HUES48 (cell line): ENCODE measurements around the gene HTR4.

Experiments used
- H3K27ac ChIP-seq: one replicate; pipeline ENCODE4 v1.7.0; 2013; ENCODE audit warnings: low read depth, low read length, inconsistent platforms
- H3K27me3 ChIP-seq: 2 replicates; pipeline ENCODE4 v1.6.1; 2013; ENCODE audit warnings: mild to moderate bottlenecking, low read length; ENCODE audit not compliant: control insufficient read depth, insufficient read depth
- H3K36me3 ChIP-seq: 2 replicates; pipeline ENCODE4 v1.6.1; 2013; ENCODE audit warnings: low read length; ENCODE audit not compliant: control insufficient read depth, insufficient read depth
- H3K4me1 ChIP-seq: 2 replicates; pipeline ENCODE4 v1.6.1; 2013; ENCODE audit warnings: mild to moderate bottlenecking, low read length; ENCODE audit not compliant: control insufficient read depth, insufficient read depth
- H3K4me3 ChIP-seq: 2 replicates; pipeline ENCODE4 v1.5.1; 2013; ENCODE audit warnings: mild to moderate bottlenecking, low read depth, low read length
- H3K9ac ChIP-seq: 2 replicates; pipeline ENCODE4 v1.6.1; 2013; ENCODE audit warnings: mild to moderate bottlenecking, low read depth, low read length, moderate library complexity
- H3K9me3 ChIP-seq: 2 replicates; pipeline ENCODE4 v1.6.1; 2013; ENCODE audit warnings: low read length; ENCODE audit not compliant: control insufficient read depth, insufficient read depth

The HTR4 gene

GRCh38 chr5:148497757-148498156 is 156.6 kb downstream of the HTR4 start:
- Histone ChIP-seq H3K27me3 (no peaks in the 10 kb centered on the region), H3K27ac (no peak overlapping the region), H3K9me3 (no peaks in the 10 kb centered on the region), H3K4me3 (no peak overlapping the region), H3K36me3 (no peaks in the 10 kb centered on the region), H3K9ac (no peak overlapping the region), H3K4me1 (no peaks in the 10 kb centered on the region)

GRCh38 chr5:148492351-148492750 is 162.0 kb downstream of the HTR4 start:
- H3K9ac ChIP-seq: no peak overlapping the region
- H3K27me3 ChIP-seq: peaks cover 33% of the 10 kb centered on the region
- no peaks in the 10 kb centered on the region for H3K9me3 ChIP-seq
- no peak overlapping the region for H3K27ac ChIP-seq
- no peak overlapping the region for H3K4me3 ChIP-seq
- no peaks in the 10 kb centered on the region for H3K4me1 ChIP-seq
- H3K36me3 ChIP-seq: no peaks in the 10 kb centered on the region

DNA sequence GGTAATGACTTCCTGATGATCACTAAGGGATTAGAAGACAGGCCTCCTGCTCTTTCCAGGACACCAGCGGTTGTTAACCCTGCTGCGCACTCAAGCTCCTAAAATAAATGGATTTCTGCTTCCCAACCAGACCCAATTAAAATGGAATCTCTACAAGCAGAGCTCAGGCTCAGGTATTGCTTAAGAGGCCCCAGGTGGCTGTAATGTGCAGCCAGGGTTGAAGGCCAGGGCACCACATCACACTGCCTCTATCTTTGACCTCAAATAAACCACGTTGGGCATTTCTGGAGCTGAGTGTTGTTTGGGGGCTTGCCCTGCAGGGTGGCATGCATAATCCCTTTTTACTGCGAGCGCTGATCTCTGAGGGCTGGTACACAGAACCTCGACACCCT is 162.5 kb downstream of the HTR4 start:
- Histone ChIP-seq H3K36me3 (no peaks in the 10 kb centered on the region), H3K9me3 (no peaks in the 10 kb centered on the region), H3K27me3 (peaks cover 39% of the 10 kb centered on the region), H3K4me3 (no peak overlapping the region), H3K9ac (no peak overlapping the region), H3K4me1 (no peaks in the 10 kb centered on the region), H3K27ac (no peak overlapping the region)

- Histone ChIP-seq H3K9ac (no peak overlapping the region), H3K36me3 (no peaks in the 10 kb centered on the region), H3K4me1 (no peaks in the 10 kb centered on the region), H3K4me3 (no peak overlapping the region), H3K27me3 (peaks cover 44% of the 10 kb centered on the region), H3K9me3 (no peaks in the 10 kb centered on the region), H3K27ac (no peak overlapping the region)
Measured at GRCh38 chr5:148491015-148491792, 163.1 kb downstream of the HTR4 start.

GRCh38 chr5:148488757-148489156 is 165.6 kb downstream of the HTR4 start:
- H3K4me3 ChIP-seq: no peak overlapping the region
- H3K9ac ChIP-seq: no peak overlapping the region
- no peaks in the 10 kb centered on the region for H3K4me1 ChIP-seq
- no peaks in the 10 kb centered on the region for H3K9me3 ChIP-seq
- no peak overlapping the region for H3K27ac ChIP-seq
- no peaks in the 10 kb centered on the region for H3K36me3 ChIP-seq
- peaks cover 56% of the 10 kb centered on the region for H3K27me3 ChIP-seq

DNA sequence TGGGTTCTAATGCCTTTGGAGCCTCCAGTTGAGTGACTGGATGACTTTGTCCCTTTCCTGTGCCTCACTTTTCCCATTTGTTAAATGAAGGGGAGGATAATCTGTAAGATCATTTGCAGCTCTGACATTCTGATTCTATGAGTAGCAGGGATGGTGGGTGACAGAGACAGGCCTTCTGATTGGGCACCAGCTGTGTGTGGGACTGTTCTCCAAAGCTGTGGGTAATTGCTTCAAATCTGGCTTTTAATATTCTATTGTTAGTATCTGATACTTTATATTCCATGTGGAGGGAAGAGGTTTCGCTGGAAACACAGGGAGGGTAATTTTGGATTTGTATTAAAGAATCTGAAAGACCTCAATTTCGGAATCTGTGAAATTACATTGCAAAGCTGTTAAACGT is 167.9 kb downstream of the HTR4 start:
- no peaks in the 10 kb centered on the region for H3K4me1 ChIP-seq
- H3K36me3 ChIP-seq: no peaks in the 10 kb centered on the region
- H3K9me3 ChIP-seq: no peaks in the 10 kb centered on the region
- H3K27me3 ChIP-seq: peaks cover 56% of the 10 kb centered on the region
- H3K27ac ChIP-seq: no peak overlapping the region
- no peak overlapping the region for H3K9ac ChIP-seq
- H3K4me3 ChIP-seq: no peak overlapping the region

DNA sequence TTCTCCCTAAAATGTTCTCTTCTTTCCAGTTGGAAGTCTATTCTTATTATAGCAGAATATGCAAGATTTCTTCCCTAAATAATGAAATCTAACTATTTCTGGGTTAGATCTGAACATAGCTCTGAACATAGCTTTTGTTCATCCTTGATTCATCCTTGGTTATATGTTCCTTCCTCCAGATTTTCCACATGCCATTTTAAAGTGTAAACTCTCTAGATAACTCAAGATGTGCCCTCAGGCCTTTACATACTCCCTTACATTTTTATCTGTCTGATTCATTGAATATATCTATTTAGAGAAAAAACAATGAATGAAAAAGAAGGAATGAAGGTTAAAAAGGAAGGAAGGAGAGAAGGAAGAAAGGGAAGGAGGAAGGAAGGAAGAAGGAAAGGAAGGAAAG is 169.7 kb downstream of the HTR4 start:
- H3K27ac ChIP-seq: no peak overlapping the region
- H3K4me1 ChIP-seq: no peaks in the 10 kb centered on the region
- H3K36me3 ChIP-seq: no peaks in the 10 kb centered on the region
- H3K27me3 ChIP-seq: peaks cover 44% of the 10 kb centered on the region
- no peaks in the 10 kb centered on the region for H3K9me3 ChIP-seq
- H3K4me3 ChIP-seq: no peak overlapping the region
- no peak overlapping the region for H3K9ac ChIP-seq

DNA sequence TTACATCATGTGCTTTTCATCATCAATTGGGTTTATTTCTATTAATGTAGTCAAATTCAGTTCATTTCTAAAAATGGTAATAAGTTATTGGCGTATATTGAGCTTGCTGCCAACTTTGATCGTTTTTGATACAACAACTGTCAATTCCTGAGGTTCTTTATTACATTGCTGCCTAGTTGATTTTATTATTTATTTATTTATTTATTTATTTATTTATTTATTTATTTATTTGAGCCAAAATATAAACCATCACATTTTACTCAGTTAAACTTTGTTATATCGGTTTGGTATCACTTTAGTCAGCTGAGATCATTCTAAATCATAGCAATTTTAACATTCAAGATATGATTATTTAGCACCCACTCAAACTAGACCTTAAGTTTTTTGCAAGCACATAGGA is 170.6 kb downstream of the HTR4 start:
- Histone ChIP-seq H3K27me3 (peaks cover 35% of the 10 kb centered on the region), H3K9ac (no peak overlapping the region), H3K27ac (no peak overlapping the region), H3K4me1 (no peaks in the 10 kb centered on the region), H3K36me3 (no peaks in the 10 kb centered on the region), H3K9me3 (no peaks in the 10 kb centered on the region), H3K4me3 (no peak overlapping the region)

DNA sequence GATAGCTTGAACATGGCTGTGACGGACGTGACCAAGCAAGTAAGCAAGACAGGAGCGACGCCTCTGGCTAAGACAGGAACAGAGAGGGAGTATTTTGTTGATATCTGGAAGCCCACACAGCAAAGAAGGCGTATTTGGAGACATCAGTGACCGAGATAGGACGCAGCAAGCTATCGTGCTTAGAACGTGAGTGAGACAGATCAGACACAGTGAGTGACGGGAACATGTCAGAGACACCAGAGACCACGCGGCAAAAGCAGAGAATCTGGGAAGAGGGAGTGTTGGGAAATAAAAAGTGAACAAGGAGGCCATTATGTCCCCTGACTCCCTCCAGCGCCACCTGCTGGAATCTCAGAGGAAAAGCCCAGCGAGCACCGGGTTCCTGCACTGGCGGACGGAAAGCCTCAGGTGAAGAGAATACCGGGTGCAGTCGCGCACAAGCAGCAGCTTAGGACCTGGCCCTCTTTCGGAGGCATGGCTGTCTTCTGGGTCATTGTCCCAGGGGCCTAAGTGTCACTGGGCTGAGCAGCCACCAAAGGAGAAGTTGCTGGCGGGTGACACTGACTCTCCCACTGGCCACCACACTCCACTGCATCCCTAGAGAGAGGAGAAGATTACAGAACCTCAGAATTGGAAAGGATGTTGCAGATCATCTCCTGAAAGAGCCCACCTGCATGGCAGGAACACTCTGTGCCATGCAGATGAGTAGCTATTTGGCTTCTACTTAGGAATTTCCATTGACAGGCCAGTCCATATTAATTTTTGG is 171.4 kb downstream of the HTR4 start:
- H3K36me3 ChIP-seq: no peaks in the 10 kb centered on the region
- H3K4me1 ChIP-seq: no peaks in the 10 kb centered on the region
- no peak overlapping the region for H3K9ac ChIP-seq
- peaks cover 26% of the 10 kb centered on the region for H3K27me3 ChIP-seq
- H3K9me3 ChIP-seq: no peaks in the 10 kb centered on the region
- no peak overlapping the region for H3K27ac ChIP-seq
- H3K4me3 ChIP-seq: no peak overlapping the region

GRCh38 chr5:148482196-148482595 is 172.1 kb downstream of the HTR4 start:
- H3K36me3 ChIP-seq: no peaks in the 10 kb centered on the region
- peaks cover 21% of the 10 kb centered on the region for H3K27me3 ChIP-seq
- no peak overlapping the region for H3K9ac ChIP-seq
- no peaks in the 10 kb centered on the region for H3K4me1 ChIP-seq
- no peak overlapping the region for H3K4me3 ChIP-seq
- no peak overlapping the region for H3K27ac ChIP-seq
- H3K9me3 ChIP-seq: no peaks in the 10 kb centered on the region

GRCh38 chr5:148477429-148477828 is 176.9 kb downstream of the HTR4 start:
- Histone ChIP-seq H3K27me3 (no peaks in the 10 kb centered on the region), H3K4me1 (no peaks in the 10 kb centered on the region), H3K9me3 (no peaks in the 10 kb centered on the region), H3K27ac (no peak overlapping the region), H3K36me3 (no peaks in the 10 kb centered on the region), H3K9ac (no peak overlapping the region), H3K4me3 (no peak overlapping the region)
